Measurements from ENCODE around the gene TGFBR2.

TGFBR2 gene

DNA sequence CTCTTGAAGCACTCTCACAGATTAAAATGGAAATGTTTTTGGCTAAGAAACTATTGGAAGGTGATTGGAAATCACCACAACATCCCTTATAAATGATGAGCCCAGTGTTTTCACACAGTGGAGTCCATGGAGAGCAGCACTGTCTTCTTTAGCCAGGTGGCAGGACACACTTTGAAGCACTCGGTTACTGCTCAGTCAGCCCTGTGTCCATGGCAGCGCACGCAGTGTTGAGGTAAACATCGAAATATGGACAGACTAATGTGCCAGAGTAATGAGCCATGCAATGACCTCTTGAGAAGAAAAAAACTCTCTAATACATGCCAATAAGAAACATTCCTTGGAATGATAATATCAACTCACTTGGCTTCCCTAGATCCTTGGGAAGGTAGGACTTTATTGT lies 66.6 kb downstream of the TGFBR2 start:
- no peak overlapping the region for H3K27ac ChIP-seq
- TF ChIP-seq, protein P1, sequence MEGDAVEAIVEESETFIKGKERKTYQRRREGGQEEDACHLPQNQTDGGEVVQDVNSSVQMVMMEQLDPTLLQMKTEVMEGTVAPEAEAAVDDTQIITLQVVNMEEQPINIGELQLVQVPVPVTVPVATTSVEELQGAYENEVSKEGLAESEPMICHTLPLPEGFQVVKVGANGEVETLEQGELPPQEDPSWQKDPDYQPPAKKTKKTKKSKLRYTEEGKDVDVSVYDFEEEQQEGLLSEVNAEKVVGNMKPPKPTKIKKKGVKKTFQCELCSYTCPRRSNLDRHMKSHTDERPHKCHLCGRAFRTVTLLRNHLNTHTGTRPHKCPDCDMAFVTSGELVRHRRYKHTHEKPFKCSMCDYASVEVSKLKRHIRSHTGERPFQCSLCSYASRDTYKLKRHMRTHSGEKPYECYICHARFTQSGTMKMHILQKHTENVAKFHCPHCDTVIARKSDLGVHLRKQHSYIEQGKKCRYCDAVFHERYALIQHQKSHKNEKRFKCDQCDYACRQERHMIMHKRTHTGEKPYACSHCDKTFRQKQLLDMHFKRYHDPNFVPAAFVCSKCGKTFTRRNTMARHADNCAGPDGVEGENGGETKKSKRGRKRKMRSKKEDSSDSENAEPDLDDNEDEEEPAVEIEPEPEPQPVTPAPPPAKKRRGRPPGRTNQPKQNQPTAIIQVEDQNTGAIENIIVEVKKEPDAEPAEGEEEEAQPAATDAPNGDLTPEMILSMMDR (conservative IDR thresholded peaks at IDR 0.05) = no peak

DNA sequence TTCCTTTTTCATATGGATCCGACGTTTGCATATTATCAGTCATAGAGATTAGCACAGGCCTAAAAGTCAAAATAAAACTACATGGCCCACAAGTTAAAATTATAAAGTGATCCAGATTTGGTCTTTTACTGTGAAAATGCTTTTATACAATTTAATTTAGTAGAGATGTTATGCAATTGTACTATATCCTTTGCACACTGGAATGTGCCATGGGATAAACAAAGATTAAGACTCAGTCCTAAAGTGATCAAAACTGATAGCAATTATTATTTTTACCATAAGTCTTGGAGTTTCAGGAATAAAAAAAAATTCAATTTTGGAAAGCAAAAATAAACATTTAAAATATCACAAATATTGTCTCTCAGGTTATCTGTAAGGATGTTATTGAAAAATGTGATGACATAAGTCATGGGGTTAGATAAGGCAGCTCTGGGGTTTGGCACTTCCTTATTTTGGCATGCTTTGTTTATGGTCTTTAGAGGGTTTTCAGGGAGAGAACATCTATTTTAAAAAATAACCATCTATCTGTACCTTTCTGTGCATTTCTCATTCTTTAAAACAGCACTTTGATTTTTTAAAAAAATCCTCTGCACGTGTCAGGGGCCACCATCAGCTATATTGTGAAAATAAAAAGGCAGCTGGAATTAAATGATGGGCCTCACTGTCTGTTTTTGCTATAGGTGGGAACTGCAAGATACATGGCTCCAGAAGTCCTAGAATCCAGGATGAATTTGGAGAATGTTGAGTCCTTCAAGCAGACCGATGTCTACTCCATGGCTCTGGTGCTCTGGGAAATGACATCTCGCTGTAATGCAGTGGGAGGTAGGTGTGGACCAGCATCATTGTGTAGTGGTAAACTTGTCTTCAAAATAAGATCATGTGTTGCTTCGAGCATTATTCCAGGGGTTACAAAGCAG lies 67.3 kb downstream of the TGFBR2 start:
- no peak overlapping the region for H3K27ac ChIP-seq
- TF ChIP-seq, protein P1 (conservative IDR thresholded peaks at IDR 0.05) = no peak

DNA sequence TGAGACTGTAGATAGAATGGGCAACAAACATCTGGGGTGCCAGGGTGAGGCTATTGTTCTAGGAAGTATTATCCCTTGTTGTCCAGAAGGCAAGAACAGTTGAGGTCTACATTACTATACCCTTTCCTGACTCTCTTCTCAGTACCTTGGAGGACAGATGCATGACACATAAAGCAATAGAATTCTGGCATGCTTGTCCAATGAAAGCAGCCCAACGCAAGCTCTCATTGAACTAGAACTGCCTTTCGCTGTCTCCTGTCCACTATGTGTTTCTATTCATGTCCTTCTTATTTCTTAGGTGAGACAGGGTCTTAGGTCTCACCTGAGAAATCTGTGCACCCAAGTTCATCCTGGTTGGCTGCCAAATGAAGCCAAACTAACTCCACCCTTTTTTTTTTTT lies 68.6 kb downstream of the TGFBR2 start:
- TF ChIP-seq, protein P1 (conservative IDR thresholded peaks at IDR 0.05) = no peak
- no peak overlapping the region for H3K27ac ChIP-seq

DNA sequence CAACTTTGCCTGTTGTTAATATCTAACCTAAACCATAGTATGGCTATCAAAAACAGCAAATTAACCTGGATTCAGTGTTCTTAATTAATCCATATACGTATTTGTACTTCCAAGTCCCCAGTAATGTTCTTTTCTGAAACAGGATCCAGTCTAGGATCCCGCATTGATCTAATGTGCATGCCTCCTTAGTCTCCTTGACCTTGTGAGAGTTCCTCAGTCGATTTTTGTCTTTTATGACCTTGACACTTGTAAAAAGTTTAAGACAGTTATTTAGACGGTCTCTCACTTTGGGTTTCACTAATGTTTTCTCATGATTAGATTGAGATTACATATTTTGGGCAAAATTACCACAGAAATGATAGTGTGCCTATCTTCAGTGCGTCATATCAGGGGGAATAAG lies 69.4 kb downstream of the TGFBR2 start:
- TF ChIP-seq, protein P1 (conservative IDR thresholded peaks at IDR 0.05) = no peak
- no peak overlapping the region for H3K27ac ChIP-seq

DNA sequence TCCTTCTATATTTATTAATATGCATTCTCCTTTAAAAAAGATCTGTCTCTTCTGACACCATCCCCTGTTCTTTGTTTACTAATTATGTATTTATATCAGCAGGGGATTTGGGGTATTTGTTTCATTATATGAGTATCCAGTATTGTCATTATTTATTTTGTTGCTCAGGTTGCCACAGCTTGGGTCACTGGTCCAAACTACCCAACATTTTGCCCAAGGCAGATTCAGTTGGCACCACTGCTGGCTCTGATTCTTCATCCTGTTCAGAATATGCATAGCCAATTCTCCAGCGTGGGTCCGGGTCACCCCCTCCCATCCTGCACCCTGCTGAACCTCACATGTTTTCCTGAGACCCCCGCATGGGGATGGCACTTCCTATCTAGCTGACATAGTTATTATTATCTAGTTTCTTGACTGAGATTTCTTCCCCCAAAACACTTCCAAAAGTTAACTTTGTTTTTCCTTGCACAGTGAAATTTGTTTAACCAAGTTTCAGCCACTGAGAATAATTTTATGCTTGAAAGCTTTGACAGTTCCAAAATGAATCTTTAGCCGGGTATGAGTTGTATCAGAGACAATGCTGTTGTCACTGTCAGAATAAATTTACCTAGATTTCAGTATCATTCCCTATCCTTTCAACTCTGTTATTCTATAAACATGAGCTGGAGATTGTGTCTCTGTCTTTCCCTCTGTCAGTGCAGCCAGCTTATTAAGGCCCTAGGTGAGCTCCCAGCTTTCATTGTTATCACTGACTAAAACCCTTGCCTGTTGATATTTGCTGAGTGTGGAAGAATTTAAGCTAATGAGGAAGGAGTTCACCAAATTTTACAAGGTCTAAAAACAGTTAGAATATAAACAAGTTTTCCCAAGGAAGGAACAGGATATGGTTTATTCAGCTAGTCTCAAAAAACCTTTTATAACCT lies 70.3 kb downstream of the TGFBR2 start:
- no peak overlapping the region for H3K27ac ChIP-seq
- TF ChIP-seq, protein P1 (conservative IDR thresholded peaks at IDR 0.05) = no peak

DNA sequence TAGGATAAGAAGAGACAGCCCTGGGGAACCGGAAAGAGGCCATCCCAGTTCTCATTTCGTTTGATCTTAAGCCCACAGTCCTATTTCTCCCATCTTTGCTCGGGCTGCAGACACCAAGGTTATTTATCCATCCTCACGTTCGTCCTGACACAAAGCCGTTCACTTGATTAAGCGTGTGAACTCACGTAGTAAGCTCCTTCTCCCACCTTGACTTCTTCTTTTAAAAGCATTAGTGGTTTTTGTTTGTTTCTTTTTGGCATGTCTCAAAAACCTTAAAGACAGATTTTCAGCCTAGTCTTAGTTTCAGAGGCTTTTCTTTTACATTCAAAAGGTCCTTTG lies 70.9 kb downstream of the TGFBR2 start:
- H3K27ac ChIP-seq = no peak overlapping the region
- TF ChIP-seq, protein P1 (conservative IDR thresholded peaks at IDR 0.05) = no peak

DNA sequence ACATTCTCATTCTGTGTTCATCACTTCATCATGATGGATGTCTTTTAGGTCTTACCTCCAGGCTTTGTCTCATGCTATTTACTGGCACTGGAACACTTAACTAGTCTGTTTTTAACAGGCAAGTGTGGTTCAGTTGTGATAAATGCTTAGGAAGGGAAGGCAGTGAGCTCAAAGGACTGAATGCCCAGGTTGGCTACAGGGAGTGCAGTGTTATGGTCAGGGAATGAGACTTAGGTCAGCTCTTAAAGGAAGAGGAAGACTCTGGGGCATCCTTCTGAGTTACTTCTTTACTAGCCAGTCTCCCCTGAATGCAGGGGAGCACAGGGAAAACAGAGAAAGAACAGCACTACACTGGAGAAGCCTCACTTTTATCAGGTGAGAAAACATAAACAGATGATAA lies 72.6 kb downstream of the TGFBR2 start:
- TF ChIP-seq, protein P1 (conservative IDR thresholded peaks at IDR 0.05) = no peak
- H3K27ac ChIP-seq = no peak overlapping the region
